Spleen (tissue), 13 donors: Measurements from ENCODE around the gene TRPM5. TPM values are rescaled to one million over a fixed set of nuclear protein-coding genes. Genes with fewer than 3 reads are reported as not detected.

Experiments
- DNase-seq: peaks from one replicate; pipeline ENCODE4 v3.0.0-alpha.2; 2020
- H3K27ac ChIP-seq, 8 donors: fragments of 200-600 bp; sonication (generic) in 7 of 8; 1 replicate in 4 of 8; 2 replicates in 4 of 8; pipeline versions ENCODE4 v1.5.0 to v1.8.0; 2016 to 2021; ENCODE audit warnings: inconsistent platforms in 4 of 8, mild to moderate bottlenecking in 4 of 8, moderate library complexity in 1 of 8
- H3K27me3 ChIP-seq, 7 donors: fragments of 200-600 bp; sonication (generic) in 6 of 7; replicated peaks in 1 of 7; 1 replicate in 4 of 7; 2 replicates in 3 of 7; pipeline versions ENCODE4 v1.5.0 to v1.8.0; 2016 to 2021; ENCODE audit warnings: inconsistent platforms in 3 of 7, mild to moderate bottlenecking in 1 of 7
- H3K36me3 ChIP-seq, 6 donors: fragments of 200-600 bp; sonication (generic) in 5 of 6; 1 replicate in 4 of 6; 2 replicates in 2 of 6; pipeline versions ENCODE4 v1.5.0 to v1.8.0; 2016 to 2021; ENCODE audit warnings: inconsistent platforms in 2 of 6
- H3K4me1 ChIP-seq, 6 donors: fragments of 200-600 bp; sonication (generic) in 5 of 6; 1 replicate in 3 of 6; 2 replicates in 3 of 6; pipeline versions ENCODE4 v1.5.0 to v1.8.0; 2016 to 2021; ENCODE audit warnings: inconsistent platforms in 3 of 6
- H3K4me3 ChIP-seq, 8 donors: fragments of 200-600 bp; sonication (generic) in 7 of 8; 1 replicate in 4 of 8; 2 replicates in 4 of 8; pipeline versions ENCODE4 v1.5.0 to v1.8.0; 2016 to 2021; ENCODE audit warnings: inconsistent platforms in 4 of 8, mild to moderate bottlenecking in 4 of 8, moderate library complexity in 2 of 8
- H3K9me3 ChIP-seq, 8 donors: fragments of 200-600 bp; sonication (generic) in 7 of 8; 1 replicate in 4 of 8; 2 replicates in 4 of 8; pipeline versions ENCODE4 v1.5.0 to v1.8.0; 2016 to 2021; ENCODE audit warnings: inconsistent platforms in 4 of 8
- CTCF ChIP-seq, 11 experiments: fragments of 200-600 bp in 7 of 11; fragments of 450-650 bp in 4 of 11; sonication (generic) in 4 of 11; IDR thresholded peaks in 8 of 11; conservative IDR thresholded peaks in 3 of 11; 1 replicate in 7 of 11; 2 replicates in 4 of 11; pipeline versions ENCODE4 v1.4.0 to v1.8.0; 2016 to 2021; ENCODE audit warnings: antibody characterized with exemption in 11 of 11, inconsistent platforms in 4 of 11, mild to moderate bottlenecking in 1 of 11
- POLR2A ChIP-seq, 3 donors: fragments of 450-650 bp; IDR thresholded peaks; one replicate each; pipeline ENCODE4 v1.5.1; 2017; ENCODE audit warnings: antibody characterized with exemption in 3 of 3, mild to moderate bottlenecking in 1 of 3
- POLR2AphosphoS5 ChIP-seq, 3 donors: sonication (generic); formaldehyde crosslinking; IDR thresholded peaks; one replicate each; pipeline ENCODE4 v1.5.1; 2017; ENCODE audit warnings: antibody characterized with exemption in 3 of 3
- WGBS, 5 donors: extraction: QIAGEN DNeasy Blood & Tissue Kit in 3 of 5; methylation state at CpG; one replicate each; pipeline versions ENCODE4 v1.1.5 to v1.1.7; 2013 to 2018; 5-methylcytosine and 5-hydroxymethylcytosine counted together
- intact Hi-C: fragments of 100-400 bp; cut with DNase I; formaldehyde crosslinking; loops from one replicate; pipeline ENCODE4 v1.15.0; 2023; ENCODE audit warnings: low total_unique reads
- long read RNA-seq, 2 donors: transcript quantifications; one replicate each; lab custom pipeline, GENCODE V29; 2026
- polyA plus RNA-seq, 3 donors: library from polyadenylated mRNA; stranded (reverse); fragments of 200-250 nt; gene quantifications; one replicate each; pipeline ENCODE4 v1.2.1, GENCODE V29; 2013
- total RNA-seq, 7 donors: library from RNA; depleted of rRNA in 3 of 7; stranded (reverse); fragments of >200 nt in 3 of 7; fragmentation: NEBNext Ultra II Directional in 4 of 7; extraction: Animal tissue kit (Norgen Biotek cat#: 25700) in 4 of 7; gene quantifications; one replicate each; pipeline versions ENCODE4 v1.1.0 to v1.2.1, GENCODE V29; 2016 to 2021
- donor health status: healthy with polysubstance abuse.
- donor health status: DM: no; HTN: no; CAD: no; lungs with moderate emphysema.
- donor health status: DM: no; HTN: no; CAD: no.
- donor health status: Bipolar disorder and iron deficiency.
- donor health status: healthy.
- donor health status: DM: no; HTN: no; CAD: no.
- donor health status: DM: yes; HTN: yes; CAD: no.

TRPM5 gene
- total RNA-seq (under 1 TPM in 3 of 7 donors, not detected in 4; 0.10 to 0.16 (median 0.15) TPM), polyA plus RNA-seq (under 1 TPM; 0.02 to 0.28 (median 0.19) TPM)
- long read RNA-seq, donor 1, result 0 reads
- long read RNA-seq, donor 2, result 0 reads

- Histone ChIP-seq H3K27me3 (peaks cover 0 to 66% (median 13%) of the 10 kb centered on the region in 7 donors), H3K4me3 (peak within 1 kb of the TSS; percentile 27 to 81 (median 50)), H3K4me1 (peaks cover 15 to 56% (median 38%) of the 10 kb centered on the region in 6 donors), H3K9me3 (no peaks in the 10 kb centered on the region), H3K27ac (peak within 1 kb of the TSS in 4 of 8 donors; percentile 20 to 90 (median 87)), H3K36me3 (no peaks in the 10 kb centered on the region)
- WGBS, 5 donors, result 5 to 28% (median 11%) methylated on average over 26 to 56 of the region's 64 CpGs
- intact Hi-C loops, result no loop called here
- peak; percentile 91 for DNase-seq
- TF ChIP-seq CTCF (IDR thresholded peaks at IDR 0.05 in 8 of 11, conservative IDR thresholded peaks at IDR 0.05 in 3 of 11) (no peak), POLR2AphosphoS5 (IDR thresholded peaks at IDR 0.05) (peak in 1 of 3 donors; percentile 8), POLR2A (IDR thresholded peaks at IDR 0.05) (no peak)
Observed at GRCh38 chr11:2443881-2444820, at the start of gene TRPM5. TRPM5 (minus strand) TSS chr11:2444514; CDS start chr11:2423036, 21,478 bp downstream.

GRCh38 chr11:2489083-2489482 is 44.8 kb upstream of the TRPM5 start:
- Histone ChIP-seq H3K27ac (no peak overlapping the region), H3K4me3 (no peak overlapping the region), H3K36me3 (peaks cover 0 to 22% (median 2%) of the 10 kb centered on the region in 6 donors), H3K27me3 (no peaks in the 10 kb centered on the region), H3K9me3 (peaks cover 6 to 85% (median 69%) of the 10 kb centered on the region in 8 donors), H3K4me1 (no peaks in the 10 kb centered on the region)
- TF ChIP-seq POLR2A (IDR thresholded peaks at IDR 0.05) (no peak), CTCF (IDR thresholded peaks at IDR 0.05 in 8 of 11, conservative IDR thresholded peaks at IDR 0.05 in 3 of 11) (no peak), POLR2AphosphoS5 (IDR thresholded peaks at IDR 0.05) (no peak)
- WGBS, 5 donors, result 42 to 59% (median 47%) methylated on average over 2 of the region's 2 CpGs
- intact Hi-C loops, result no loop called here
- DNase-seq, result no peak

GRCh38 chr11:2488004-2488403 is 43.7 kb upstream of the TRPM5 start:
- H3K4me1 ChIP-seq, result peaks cover 0 to 4% (median 0%) of the 10 kb centered on the region in 6 donors
- H3K36me3 ChIP-seq, result peaks cover 0 to 22% (median 2%) of the 10 kb centered on the region in 6 donors
- no peak for DNase-seq
- H3K9me3 ChIP-seq, result peaks cover 6 to 74% (median 66%) of the 10 kb centered on the region in 8 donors
- intact Hi-C loops, result no loop called here
- H3K27ac ChIP-seq, result no peak overlapping the region
- no peaks in the 10 kb centered on the region for H3K27me3 ChIP-seq
- TF ChIP-seq POLR2AphosphoS5 (IDR thresholded peaks at IDR 0.05), result no peak
- TF ChIP-seq CTCF (IDR thresholded peaks at IDR 0.05 in 8 of 11, conservative IDR thresholded peaks at IDR 0.05 in 3 of 11), result no peak
- TF ChIP-seq POLR2A (IDR thresholded peaks at IDR 0.05), result no peak
- H3K4me3 ChIP-seq, result no peak overlapping the region

GRCh38 chr11:2484576-2485125 is 40.3 kb upstream of the TRPM5 start:
- WGBS, 5 donors, result 93 to 96% (median 94%) methylated on average over 16 of the region's 16 CpGs
- DNase-seq, result no peak
- no peak for TF ChIP-seq POLR2AphosphoS5 (IDR thresholded peaks at IDR 0.05)
- TF ChIP-seq CTCF (IDR thresholded peaks at IDR 0.05 in 8 of 11, conservative IDR thresholded peaks at IDR 0.05 in 3 of 11), result no peak
- no peak for TF ChIP-seq POLR2A (IDR thresholded peaks at IDR 0.05)
- Histone ChIP-seq H3K27me3 (no peaks in the 10 kb centered on the region), H3K4me1 (peaks cover 0 to 32% (median 6%) of the 10 kb centered on the region in 6 donors), H3K9me3 (peaks cover 6 to 55% (median 50%) of the 10 kb centered on the region in 8 donors), H3K27ac (no peak overlapping the region), H3K36me3 (peaks cover 0 to 18% (median 0%) of the 10 kb centered on the region in 6 donors), H3K4me3 (no peak overlapping the region)
- intact Hi-C loops, result no loop called here
